Measurements from ENCODE around the gene SGMS1.
"Not testable (repeated sequence)": the region's sequence is repeated elsewhere in the genome, so short reads cannot be mapped to it uniquely, and the experiment has no call there.

Gene SGMS1

GRCh38 chr10:50501924-50502452 lies 121.8 kb downstream of the SGMS1 start:
- DNase-seq, result no peak

GRCh38 chr10:50501478-50501877 lies 122.3 kb downstream of the SGMS1 start:
- no peak for DNase-seq

DNA sequence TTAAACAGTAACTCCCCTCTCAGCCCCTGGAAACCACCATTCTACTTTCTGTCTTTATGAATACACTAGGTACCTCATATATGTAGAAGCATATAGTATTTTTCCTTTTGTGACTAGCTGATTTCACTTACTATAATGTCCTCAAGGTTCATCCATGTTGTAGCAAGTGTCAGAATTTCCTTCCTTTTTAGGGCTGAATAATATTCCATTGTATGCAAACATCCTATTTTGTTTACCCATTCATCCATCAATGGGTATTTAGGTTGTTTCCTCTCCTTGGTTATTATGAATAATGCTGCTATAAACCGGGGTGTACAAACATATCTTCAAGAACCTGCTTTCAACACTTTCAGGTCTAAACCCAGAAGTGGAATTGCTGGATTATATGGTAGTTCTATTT lies 125.3 kb downstream of the SGMS1 start:
- DNase-seq, result no peak

DNA sequence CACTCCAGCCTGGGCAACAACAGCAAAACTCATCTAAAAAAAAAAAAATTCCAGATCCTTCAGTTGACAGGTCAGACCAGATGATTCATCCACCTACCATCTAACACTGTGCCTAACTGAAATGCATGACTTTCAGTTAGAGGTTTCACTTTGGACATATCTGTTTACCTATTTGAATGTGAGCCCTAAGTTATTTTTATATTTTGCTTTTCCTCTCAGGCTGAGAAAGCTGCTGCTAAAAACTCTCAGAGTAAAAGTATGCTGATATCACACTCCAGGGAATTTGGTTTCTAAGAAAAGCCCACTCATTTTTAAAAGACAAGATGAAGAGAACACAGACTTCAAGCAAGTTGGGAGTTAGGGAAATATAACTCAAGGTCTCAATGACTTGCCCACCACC lies 126.0 kb downstream of the SGMS1 start:
- DNase-seq, result no peak

GRCh38 chr10:50496228-50496627 lies 127.5 kb downstream of the SGMS1 start:
- no peak for DNase-seq

DNA sequence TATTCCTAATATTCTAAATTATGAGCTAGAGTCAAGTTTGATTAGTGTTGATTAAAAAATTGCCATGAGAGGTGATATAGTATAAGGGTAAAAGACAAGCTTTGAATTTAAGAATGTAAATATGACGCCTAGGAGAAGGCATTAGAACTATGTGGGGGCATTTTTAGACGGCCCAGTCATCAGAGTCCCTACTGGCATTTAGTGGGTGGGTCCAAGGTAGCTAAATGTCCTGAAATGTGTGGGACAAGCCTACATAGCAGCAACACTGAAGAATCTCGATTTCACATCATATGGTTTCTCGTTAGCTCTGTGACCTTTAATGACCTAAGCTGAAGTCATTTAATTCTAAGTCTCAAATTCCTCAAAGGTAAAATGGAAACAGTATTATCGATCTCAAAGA lies 133.5 kb downstream of the SGMS1 start:
- DNase-seq, result no peak

DNA sequence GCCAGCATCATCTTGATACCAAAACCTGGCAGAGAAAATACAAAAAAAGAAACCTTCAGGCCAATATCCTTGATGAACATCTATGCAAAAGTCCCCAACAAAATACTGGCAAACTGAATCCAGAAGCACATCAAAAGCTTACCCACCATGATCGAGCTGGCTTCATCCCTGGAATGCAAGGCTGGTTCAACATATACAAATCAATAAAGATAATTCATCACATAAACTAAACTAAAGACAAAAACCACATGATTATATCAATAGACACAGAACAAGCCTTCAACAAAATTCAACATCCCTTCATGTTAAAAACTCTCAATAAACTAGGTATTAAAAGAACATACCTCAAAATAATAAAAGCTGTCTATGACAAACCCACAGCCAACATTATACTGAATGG lies 139.2 kb downstream of the SGMS1 start:
- DNase-seq, result not testable (repeated sequence)

DNA sequence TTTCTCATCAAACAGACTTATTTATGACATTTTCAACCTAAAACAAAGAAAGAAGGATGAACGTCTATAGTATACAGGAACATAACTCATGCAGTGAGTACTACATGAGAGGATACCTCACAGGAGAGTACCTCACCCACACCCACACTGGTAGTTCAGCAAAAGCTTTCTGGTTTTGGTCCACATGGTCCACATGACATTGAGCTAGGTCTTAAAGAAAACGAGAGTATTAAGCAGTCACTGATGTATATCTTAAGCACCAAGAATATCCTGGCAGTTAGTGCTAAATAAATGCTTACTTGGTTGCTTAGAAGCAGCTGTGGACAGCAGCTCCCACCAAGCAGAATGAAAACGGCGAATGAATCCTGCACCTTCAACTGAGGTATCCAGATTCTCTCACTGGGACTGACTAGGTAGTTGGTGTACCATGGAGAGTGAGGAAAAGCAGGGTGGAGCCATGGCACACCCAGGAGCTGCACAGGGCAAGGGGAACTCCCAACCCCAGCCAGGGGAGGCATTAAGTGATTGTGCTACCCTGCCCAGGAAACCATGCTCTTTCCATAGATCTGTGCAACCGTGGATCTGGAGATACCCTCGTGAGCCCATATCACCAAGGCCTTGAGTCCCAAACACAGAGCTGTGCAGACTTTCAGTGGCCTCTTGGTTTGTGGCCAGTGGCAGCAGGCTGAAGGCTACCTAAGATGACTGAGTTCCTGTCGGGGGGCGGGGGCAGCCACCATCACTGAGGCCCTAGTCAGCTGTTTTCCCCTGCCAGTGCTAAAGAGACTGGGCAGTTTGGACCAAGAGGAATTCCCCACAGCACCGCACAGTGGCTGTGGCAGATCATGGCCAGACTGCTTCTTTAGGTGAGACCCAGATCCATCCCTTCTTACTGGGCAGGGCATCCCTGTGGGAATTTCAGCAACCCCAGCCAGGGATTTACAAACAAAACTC lies 143.4 kb downstream of the SGMS1 start:
- DNase-seq, result no peak

DNA sequence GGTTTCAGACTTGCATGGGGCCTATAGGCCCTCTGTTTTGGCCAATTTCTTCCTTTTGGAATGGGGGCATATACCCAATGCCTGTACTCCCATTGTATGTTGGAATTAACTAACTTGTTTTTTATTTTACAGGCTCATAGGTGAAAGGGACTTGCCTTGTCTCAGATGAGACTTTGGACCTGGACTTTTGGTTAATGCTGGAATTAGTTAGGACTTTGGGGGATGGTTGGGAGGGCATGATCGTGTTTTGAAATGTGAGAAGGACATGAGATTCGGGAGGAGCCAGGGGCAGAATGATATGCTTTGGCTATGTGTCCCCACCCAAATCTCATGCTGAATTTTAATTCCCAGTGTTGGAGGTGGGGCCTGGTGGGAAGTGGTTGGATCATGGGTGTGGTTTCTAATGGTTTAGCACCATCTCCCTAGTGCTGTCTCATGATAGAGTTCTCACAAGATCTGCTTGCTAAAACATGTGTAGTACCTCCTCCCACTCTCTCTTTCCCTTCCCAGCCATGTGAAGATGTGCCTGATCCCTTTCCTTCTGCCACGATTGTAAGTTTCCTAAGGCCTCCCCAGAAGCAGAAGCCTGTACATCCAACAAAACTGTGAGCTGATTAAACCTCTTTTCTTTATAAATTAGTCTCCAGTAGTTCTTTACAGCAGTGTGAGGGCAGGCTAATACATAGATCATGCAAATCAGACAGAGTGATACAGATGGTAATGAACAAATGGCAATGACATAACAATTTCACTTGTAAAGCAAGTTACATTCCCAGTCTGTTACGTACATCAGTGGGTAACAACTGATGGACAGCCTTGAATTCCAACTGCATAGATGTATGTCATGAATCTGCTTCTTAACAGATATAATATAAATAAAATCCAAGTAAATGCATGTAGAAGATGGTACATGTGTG lies 146.2 kb downstream of the SGMS1 start:
- no peak for DNase-seq

GRCh38 chr10:50473756-50474155 lies 150.0 kb downstream of the SGMS1 start:
- DNase-seq, result no peak

- no peak for DNase-seq
Observed at GRCh38 chr10:50472914-50473313, 150.8 kb downstream of the SGMS1 start.

DNA sequence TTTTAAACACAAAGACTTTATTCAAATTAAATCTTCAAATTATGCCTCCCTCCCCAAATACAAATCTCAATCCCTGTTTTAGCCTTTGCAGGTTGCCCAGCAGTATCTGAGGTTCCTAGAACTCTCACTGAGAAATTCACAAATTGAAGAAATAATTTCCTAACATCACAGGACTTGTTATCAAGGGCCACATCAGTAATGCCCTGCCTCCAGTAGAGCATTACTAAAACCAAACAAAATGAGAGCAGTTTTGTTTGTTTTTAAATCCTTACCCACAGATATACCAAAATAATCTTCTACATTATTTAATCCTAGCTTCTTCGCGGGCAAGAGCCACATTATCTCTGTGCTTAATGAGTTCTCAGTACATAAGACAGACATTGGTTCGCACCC lies 152.2 kb downstream of the SGMS1 start:
- no peak for DNase-seq

DNA sequence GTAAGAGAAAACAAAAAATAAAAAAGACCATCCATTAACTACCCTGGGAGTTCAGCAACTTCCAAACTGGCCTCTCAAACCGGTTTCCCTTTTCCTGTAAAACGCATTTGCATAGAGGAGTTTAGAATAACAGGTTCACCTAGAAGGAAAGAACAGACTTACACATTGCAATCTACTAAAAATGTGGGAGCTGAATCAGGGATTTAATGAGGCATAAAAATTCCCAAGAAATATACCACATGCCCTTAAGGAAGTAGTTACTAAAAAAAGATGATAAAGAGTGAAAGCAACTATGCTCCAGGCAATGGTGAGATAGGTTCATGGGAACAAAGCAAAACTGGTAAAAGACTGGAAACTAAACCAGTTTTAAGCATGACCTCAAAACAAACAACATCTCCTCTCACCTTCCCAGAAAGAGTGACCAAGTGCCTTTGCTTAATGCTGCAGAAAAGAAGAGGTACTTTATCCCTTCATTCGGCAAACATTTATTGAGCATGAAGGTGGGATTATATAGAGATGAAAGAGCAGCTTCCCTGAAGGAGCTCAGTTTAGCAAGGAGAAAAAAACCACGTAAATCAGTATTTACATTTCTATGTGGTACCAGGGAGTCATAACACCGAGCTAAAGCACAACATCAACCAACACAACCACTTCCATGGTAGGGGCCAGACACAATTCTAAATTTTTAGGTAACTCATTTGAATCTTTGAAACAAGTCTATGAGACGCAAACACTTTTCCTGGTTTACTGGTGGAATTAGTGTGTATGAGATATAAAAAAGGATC lies 152.8 kb downstream of the SGMS1 start:
- DNase-seq, result no peak

DNA sequence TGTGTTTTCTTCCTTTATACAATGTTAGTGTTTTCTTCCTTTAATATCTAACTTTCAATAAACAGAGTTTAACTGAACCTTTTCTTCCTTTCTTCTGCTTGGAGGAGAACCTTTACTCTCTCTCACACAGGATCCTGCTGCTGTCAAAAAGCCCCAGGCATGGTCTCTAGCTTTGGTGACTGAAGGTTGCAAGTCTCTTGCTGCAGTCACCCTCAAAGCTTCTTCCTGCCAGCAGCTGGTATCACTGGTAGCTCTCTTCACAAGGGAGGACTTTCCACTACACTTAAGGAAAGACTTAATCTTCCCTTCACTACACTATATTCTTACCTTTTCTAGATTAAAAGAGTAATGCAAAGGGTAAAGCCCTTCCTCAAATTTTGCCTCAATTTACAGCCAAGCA lies 153.4 kb downstream of the SGMS1 start:
- DNase-seq, result no peak

DNA sequence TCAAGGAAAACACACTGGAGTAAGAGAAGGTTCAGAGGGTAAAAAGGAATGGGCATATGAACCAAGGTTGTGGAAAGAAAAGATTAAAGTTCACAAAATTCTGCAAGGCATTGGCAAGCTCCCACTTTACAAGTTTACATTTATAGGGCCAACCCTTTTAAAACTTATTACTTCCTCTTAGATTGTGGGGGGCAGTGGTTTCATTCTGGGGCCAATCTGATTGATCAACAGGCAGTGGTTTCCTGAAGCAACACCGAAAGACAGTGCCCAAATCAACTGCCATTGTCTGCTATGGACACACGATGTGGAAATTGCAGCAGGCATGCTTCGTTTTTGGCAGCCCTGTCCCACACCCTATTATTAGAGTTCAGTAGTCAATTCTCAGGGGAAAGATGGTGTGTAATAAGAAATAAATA lies 154.0 kb downstream of the SGMS1 start:
- no peak for DNase-seq

- no peak for DNase-seq
Observed at GRCh38 chr10:50469288-50469687, 154.5 kb downstream of the SGMS1 start.

GRCh38 chr10:50467209-50467608 lies 156.5 kb downstream of the SGMS1 start:
- DNase-seq, result no peak

DNA sequence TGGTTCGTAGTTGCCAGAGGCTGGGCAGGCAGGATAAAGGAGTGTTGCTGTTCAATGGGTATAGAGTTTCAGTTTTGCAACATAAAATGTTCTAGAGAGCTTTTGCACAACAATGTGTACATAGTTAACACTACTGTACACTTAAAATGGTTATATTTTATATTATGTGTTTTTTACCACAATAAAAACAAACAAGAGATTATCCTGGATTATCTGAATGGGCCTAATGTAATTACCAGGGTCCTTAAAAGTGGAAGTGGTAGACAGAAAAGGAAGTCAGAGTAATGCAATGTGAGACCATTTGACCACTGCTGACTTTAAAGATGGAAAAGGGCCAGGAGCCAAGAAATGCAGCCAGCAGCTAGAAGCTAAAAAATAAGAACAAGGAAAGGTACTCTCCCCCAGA lies 159.7 kb downstream of the SGMS1 start:
- DNase-seq, result no peak

DNA sequence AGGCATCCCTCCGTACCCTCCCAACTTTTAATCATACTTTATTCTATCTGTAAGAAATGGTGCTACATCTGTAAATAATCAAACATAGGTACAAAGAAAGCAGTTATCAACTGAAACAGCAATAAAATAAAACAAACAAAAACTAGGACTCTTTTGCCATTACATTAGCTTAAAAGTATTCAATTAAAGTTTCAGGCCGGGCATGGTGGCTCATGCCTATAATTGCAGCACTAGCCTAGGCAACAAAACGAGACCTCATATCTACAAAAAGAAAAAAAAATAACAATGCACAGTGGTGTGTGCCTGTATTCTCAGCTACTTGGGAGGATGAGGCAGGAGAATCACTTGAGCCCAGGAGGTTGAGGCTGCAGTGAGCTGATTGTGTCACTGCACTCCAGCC lies 161.9 kb downstream of the SGMS1 start:
- DNase-seq, result no peak

DNA sequence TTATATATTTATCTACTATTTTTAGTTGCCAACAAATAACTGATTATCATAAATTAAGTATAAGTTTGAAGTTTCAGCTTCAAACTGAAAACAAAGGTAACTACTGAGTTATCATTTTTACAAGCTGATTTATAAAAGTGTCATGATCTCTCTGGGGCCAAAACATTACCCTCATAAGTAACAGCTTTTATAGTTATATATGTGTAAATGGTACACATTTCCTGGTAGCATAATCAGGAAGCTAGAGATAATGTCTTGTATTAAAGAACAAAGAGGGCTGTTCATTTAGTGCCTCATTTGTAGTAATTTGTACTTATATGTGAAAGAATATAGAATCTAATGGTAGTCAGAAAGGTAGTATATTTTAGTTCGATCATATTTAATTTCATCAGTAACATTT lies 162.6 kb downstream of the SGMS1 start:
- DNase-seq, result no peak

DNA sequence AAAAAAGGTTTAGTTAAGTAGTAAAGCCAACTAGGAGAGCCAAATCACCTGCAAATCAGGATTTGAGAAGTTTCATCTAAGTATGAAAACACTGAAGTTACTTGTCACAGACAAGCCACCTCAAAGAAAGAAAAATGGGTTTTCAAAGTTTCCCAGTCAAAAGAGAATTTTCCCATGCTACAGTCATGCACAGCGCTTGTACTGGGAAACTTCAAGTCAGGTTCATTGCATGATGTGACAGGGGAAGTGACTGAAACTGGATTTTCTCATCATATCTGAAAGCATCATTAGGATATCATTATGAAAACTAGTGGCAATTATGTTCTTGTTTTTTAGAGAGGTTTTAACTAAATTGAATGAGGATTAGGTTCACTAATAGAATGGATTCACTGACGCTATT lies 167.0 kb downstream of the SGMS1 start:
- no peak for DNase-seq

DNA sequence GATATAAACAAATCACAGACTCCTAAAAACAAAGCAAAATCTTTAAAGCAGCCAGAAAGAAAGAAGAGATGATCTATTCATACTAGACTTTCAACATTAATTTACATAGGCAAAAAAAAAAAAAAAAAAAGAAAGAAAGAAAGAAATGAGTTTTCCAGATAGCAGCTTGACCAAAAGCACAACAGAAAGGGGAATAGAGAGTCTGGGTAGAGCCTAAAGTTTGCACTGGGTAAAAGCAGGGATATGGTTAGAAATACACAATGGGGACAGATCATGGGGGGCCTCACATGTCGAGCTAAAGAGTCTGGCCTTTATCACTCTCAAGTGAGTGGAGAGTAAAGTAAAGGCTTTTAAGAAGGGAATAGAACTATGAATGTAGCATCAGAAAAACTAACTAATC lies 169.8 kb downstream of the SGMS1 start:
- DNase-seq, result no peak

GRCh38 chr10:50452603-50453002 lies 171.2 kb downstream of the SGMS1 start:
- DNase-seq, result no peak
